ENCODE results near the gene SRC.
A peak's percentile ranks its signal among the peaks of the same experiment; 100 is the strongest.

Gene SRC

DNA sequence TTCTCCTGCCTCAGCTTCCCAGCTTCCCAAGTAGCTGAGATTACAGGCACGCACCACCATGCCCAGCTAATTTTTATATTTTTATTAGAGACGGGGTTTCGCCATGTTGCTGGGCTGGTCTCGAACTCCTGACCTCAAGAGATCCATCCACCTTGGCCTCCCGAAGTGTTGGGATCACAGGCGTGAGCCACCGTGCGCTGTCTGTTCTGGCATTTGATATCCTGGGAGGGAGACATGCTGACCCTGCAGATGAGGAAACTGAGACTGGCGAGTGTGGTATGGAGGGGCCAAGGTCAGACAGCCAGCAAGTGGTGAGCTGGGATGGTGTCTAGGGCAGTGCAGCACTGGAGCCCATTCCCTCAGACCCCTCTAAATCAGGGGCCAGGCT lies 44.6 kb downstream of the SRC start:
- in situ Hi-C loops (cut with MboI; ENCODE audit: low pct_unique_long_range_greater_than_20kb, low sequenced_read_pairs, unreplicated experiment), result no loop called here
- TF ChIP-seq, protein P1, sequence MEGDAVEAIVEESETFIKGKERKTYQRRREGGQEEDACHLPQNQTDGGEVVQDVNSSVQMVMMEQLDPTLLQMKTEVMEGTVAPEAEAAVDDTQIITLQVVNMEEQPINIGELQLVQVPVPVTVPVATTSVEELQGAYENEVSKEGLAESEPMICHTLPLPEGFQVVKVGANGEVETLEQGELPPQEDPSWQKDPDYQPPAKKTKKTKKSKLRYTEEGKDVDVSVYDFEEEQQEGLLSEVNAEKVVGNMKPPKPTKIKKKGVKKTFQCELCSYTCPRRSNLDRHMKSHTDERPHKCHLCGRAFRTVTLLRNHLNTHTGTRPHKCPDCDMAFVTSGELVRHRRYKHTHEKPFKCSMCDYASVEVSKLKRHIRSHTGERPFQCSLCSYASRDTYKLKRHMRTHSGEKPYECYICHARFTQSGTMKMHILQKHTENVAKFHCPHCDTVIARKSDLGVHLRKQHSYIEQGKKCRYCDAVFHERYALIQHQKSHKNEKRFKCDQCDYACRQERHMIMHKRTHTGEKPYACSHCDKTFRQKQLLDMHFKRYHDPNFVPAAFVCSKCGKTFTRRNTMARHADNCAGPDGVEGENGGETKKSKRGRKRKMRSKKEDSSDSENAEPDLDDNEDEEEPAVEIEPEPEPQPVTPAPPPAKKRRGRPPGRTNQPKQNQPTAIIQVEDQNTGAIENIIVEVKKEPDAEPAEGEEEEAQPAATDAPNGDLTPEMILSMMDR (IDR thresholded peaks at IDR 0.05; ENCODE audit: extremely low read depth, insufficient read depth, missing control alignments), result no peak
- DNase-seq (ENCODE audit: low spot score), result no peak

DNA sequence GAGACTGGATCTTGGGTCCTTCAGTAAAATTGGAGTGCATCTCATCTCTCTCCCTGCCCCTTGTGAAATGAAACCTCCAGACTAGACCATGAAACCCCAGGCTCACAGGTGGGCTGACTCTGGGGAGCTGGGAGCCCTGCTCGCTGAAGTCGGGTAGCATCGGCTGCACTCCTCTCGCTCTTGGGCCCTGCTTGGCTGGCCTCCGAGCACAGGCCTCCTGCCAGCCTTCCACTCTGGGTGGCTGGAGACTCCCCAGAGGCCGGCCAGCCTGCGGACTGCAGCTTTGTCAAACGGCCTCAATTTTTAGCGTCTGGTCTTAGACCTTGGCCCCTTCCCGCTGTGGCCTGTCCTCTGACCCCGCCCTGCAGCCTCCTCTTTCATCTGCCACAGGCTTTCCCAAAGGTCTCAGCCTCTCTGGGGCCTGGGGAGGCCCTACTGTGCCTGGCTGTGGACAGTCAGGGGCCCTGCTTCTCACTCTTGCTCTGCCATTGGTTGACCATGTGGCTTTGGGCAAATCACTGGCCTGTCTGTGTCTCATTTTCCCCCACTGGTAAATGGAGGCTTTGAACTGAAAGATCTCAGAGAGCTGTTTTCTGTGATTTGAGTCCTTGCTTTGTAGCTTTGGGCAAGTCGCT lies 45.1 kb downstream of the SRC start:
- in situ Hi-C loops (cut with MboI; ENCODE audit: low pct_unique_long_range_greater_than_20kb, low sequenced_read_pairs, unreplicated experiment), result no loop called here
- TF ChIP-seq, protein P1 (IDR thresholded peaks at IDR 0.05; ENCODE audit: extremely low read depth, insufficient read depth, missing control alignments), result no peak
- no peak for DNase-seq (ENCODE audit: low spot score)

DNA sequence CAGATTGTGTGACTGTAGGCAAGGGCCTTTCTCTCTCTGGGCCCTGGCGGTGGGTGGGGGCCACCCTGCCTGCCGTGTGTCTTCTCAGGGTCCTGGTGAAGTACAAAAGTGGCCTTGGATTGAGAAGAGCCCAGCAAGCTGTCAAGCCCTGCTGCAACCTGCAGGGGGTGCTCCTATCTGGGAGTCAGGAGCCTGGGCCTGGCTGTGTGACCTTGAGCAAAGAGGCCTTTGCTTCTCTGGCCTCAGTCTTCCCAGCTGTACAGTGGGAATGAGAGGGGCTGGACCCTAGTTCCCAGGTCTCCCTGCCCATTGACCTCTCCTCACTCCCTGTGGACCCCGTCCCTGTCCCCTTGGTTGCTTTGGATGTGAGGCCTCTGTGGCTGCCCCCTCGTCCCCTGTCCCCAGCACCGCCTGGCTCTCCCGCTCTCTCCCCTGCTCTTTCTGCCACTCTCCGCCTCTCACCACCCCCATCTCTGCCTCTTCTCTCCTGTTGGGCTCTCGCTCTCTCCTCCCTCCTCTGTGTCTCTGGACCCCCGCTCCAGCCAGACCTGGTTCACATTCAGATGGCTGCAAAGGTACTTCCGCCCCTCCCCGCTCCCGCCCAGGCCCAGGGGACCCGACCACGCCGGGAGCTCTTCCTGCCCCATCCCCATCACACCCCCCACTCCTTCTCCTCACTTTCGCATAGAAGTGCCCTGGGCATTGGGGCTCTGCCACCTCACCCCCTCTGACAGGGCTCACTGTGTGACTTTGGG lies 46.7 kb downstream of the SRC start:
- DNase-seq (ENCODE audit: low spot score), result no peak
- in situ Hi-C loops (cut with MboI; ENCODE audit: low pct_unique_long_range_greater_than_20kb, low sequenced_read_pairs, unreplicated experiment), result no loop called here

DNA sequence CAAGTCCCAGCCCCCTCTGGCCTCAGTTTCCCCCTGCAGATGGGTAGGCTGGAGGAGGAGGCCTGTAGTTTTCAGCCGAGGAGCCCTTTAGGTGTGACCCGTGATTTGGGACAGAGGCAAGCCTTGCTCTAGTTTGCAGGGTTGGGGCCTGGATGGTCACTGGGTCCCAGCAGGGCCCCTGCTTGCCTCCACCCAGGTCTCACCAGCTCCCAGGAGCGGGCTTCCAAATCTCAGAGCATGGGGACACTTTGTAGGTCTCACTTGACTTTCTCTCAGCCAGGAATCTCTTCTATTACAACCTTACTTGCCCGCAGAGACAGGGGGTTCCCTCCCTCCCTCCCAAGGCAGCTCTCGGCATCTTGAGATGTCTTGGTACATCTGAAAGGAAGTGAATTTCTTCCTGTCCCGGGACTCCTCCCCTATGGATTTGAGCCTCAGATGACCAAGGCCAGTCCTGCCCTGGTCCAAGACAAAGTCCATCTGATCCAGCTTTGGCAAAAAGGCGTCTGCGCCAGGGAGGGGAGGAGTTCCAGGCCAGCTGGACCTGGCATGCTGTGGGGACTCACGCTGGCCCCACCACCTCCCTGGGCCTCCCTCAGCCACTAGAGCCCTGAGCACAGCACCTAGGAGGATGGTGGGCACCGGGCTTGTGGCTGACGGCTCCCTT lies 47.4 kb downstream of the SRC start:
- TF ChIP-seq, protein P1 (IDR thresholded peaks at IDR 0.05; ENCODE audit: extremely low read depth, insufficient read depth, missing control alignments), result no peak
- DNase-seq (ENCODE audit: low spot score), result no peak
- in situ Hi-C loops (cut with MboI; ENCODE audit: low pct_unique_long_range_greater_than_20kb, low sequenced_read_pairs, unreplicated experiment), result no loop called here

More for the DNA sequence above, 46.7 kb downstream of the SRC start:
- TF ChIP-seq, protein P1 (IDR thresholded peaks at IDR 0.05; ENCODE audit: extremely low read depth, insufficient read depth, missing control alignments), result peak; percentile 60

DNA sequence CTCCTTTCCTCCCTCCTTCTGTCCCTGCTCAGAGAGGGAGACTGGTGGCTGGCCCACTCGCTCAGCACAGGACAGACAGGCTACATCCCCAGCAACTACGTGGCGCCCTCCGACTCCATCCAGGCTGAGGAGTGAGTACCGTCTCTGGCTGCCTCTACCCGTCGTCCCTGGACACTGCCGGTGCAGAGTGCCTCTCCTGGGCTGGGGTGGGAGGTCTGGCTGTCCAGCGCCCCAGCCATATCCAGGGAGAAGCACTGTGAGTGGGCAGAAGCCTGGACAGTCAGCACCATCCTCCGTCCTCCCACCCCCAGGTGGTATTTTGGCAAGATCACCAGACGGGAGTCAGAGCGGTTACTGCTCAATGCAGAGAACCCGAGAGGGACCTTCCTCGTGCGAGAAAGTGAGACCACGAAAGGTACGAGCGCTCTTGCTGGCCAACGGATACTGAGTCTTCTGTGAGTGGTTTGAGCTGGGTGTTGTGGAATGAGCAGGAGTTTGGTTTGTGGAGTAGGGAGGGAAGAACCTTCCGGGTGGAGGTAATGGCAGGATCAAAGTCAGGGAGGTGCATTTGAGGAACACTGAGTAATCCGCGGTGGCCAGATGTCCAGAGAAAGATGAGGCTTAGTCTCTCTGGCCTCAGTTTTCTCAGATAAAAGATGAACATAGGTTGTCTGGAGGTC lies 48.1 kb downstream of the SRC start:
- TF ChIP-seq, protein P1 (IDR thresholded peaks at IDR 0.05; ENCODE audit: extremely low read depth, insufficient read depth, missing control alignments), result no peak
- in situ Hi-C loops (cut with MboI; ENCODE audit: low pct_unique_long_range_greater_than_20kb, low sequenced_read_pairs, unreplicated experiment), result no loop called here
- DNase-seq (ENCODE audit: low spot score), result no peak
